HG03469 (cell line): ENCODE data around the gene GADD45GIP1.

Source experiments
- ATAC-seq: cut with Tn5 transposase; IDR thresholded peaks from one replicate; pipeline ENCODE4 v1.9.1; 2021; ENCODE audit warnings: mild to moderate bottlenecking, moderate library complexity, moderate number of reproducible peaks; ENCODE audit not compliant: unreplicated experiment

GADD45GIP1 gene

GRCh38 chr19:12913851-12914690, 43.0 kb downstream of the GADD45GIP1 start:
- no peak for ATAC-seq

- ATAC-seq: no peak
These were observed 43.9 kb downstream of the GADD45GIP1 start for GRCh38 chr19:12913011-12913561.

DNA sequence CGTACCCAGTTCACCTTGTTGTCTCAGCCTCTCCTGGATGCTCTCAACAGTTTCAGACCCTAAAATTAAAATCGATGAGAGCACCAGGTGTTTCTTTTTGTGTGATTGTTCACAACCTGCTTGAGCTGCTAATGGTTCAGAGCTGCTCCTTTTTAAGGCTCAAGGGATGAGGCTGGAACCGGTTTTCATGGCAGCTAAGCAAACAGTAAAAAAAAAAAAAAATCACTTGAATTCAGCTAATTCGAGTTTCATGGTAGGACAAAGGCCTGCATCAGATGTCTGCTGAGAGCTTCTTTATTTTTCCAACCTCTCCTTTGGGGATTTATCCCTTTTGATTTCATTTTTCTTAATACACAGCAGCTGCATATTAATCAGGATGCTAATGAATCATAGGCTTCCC, 44.5 kb downstream of the GADD45GIP1 start:
- ATAC-seq: no peak

DNA sequence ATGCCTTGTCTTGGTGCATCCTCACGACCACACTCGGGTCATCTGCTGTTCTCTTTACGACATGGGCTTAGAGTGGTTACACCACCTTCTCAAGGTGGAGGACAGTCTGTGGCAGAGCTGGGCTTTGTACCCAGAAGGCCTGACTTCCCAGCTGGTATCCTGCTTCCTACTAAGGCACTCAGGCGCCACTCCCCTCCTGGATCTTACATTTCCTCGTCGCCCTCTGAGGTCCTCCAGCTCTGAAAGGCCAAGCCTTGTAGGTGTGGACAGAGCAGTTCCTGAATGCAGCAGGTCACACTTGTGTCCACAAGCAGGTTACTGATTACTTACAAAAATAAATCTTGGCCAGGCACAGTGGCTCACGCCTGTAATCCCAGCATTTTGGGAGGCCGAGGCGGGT, 49.9 kb downstream of the GADD45GIP1 start:
- no peak for ATAC-seq
